Naive B cell (primary cell): ENCODE data around the gene CYB5B. TPM values are rescaled to one million over a fixed set of nuclear protein-coding genes. Genes with fewer than 3 reads are reported as not detected.

Source experiments
- ATAC-seq, 2 donors: fragments of 150-1000 bp; cut with Tn5 transposase; 2 replicates each; pipeline ENCODE4 v1.10.0; 2021; ENCODE audit warnings: low read depth in 2 of 2, mild to moderate bottlenecking in 2 of 2, moderate library complexity in 2 of 2
- DNase-seq: peaks from one replicate; pipeline ENCODE4 v3.0.0; 2022
- H3K27ac Mint-ChIP-seq, 6 donors: one replicate each; pipeline ENCODE4 v1.8.0; 2020 to 2022; ENCODE audit warnings: mild to moderate bottlenecking in 6 of 6, mixed read lengths in 6 of 6, moderate library complexity in 5 of 6, inconsistent platforms in 2 of 6
- H3K27me3 Mint-ChIP-seq, 3 donors: one replicate each; pipeline ENCODE4 v1.8.0; 2021 to 2022; ENCODE audit warnings: mixed read lengths in 3 of 3, mild to moderate bottlenecking in 1 of 3
- H3K36me3 Mint-ChIP-seq, 2 donors: one replicate each; pipeline ENCODE4 v1.8.0; 2020 to 2022; ENCODE audit warnings: mixed read lengths in 2 of 2, inconsistent platforms in 1 of 2, mild to moderate bottlenecking in 1 of 2
- H3K4me1 Mint-ChIP-seq, 3 donors: one replicate each; pipeline ENCODE4 v1.8.0; 2020 to 2022; ENCODE audit warnings: mixed read lengths in 3 of 3, inconsistent platforms in 1 of 3, mild to moderate bottlenecking in 1 of 3, moderate library complexity in 1 of 3
- H3K4me3 Mint-ChIP-seq, 8 donors: one replicate each; pipeline ENCODE4 v1.8.0; 2020 to 2022; ENCODE audit warnings: mild to moderate bottlenecking in 8 of 8, mixed read lengths in 8 of 8, moderate library complexity in 8 of 8, inconsistent platforms in 2 of 8
- H3K9me3 Mint-ChIP-seq, 7 donors: one replicate each; pipeline ENCODE4 v1.8.0; 2020 to 2022; ENCODE audit warnings: mixed read lengths in 7 of 7, mild to moderate bottlenecking in 5 of 7, inconsistent platforms in 2 of 7, moderate library complexity in 1 of 7
- polyA plus RNA-seq, 6 donors: library from polyadenylated mRNA; unstranded; fragments of 300-500 nt; fragmentation: Illumina TruSeq; gene quantifications; one replicate each; pipeline ENCODE4 v1.2.3, GENCODE V29; 2021; ENCODE audit warnings: low read depth in 6 of 6

The CYB5B gene
- polyA plus RNA-seq, 6 donors from 2014 or later = 68.3 to 107 (median 103) TPM

- peaks cover 2 to 5% (median 5%) of the 10 kb centered on the region in 3 donors for H3K4me1 Mint-ChIP-seq
- H3K9me3 Mint-ChIP-seq = no peaks in the 10 kb centered on the region
- H3K4me3 Mint-ChIP-seq = no peak overlapping the region
- no peak for DNase-seq
- H3K27ac Mint-ChIP-seq = no peak overlapping the region
- peaks cover 0 to 17% (median 0%) of the 10 kb centered on the region in 3 donors for H3K27me3 Mint-ChIP-seq
- peaks cover 0 to 4% of the 10 kb centered on the region in 2 donors for H3K36me3 Mint-ChIP-seq
- ATAC-seq = no peak
These were observed 61.9 kb downstream of the CYB5B start for GRCh38 chr16:69486272-69486671.

- Mint-ChIP-seq H3K36me3 (peaks cover 0 to 4% of the 10 kb centered on the region in 2 donors), H3K9me3 (no peaks in the 10 kb centered on the region), H3K4me3 (no peak overlapping the region), H3K4me1 (peaks cover under 1 to 2% (median 2%) of the 10 kb centered on the region in 3 donors), H3K27ac (no peak overlapping the region), H3K27me3 (peaks cover 0 to 17% (median 0%) of the 10 kb centered on the region in 3 donors)
- DNase-seq (no peak), ATAC-seq (no peak)
These were observed 62.3 kb downstream of the CYB5B start for GRCh38 chr16:69486724-69487123.

GRCh38 chr16:69490707-69491324, 66.4 kb downstream of the CYB5B start:
- no peak for DNase-seq
- peaks cover 0 to 9% (median 0%) of the 10 kb centered on the region in 3 donors for H3K27me3 Mint-ChIP-seq
- H3K4me3 Mint-ChIP-seq = no peak overlapping the region
- ATAC-seq = no peak
- no peaks in the 10 kb centered on the region for H3K4me1 Mint-ChIP-seq
- H3K9me3 Mint-ChIP-seq = peaks cover 0 to 3% (median 0%) of the 10 kb centered on the region in 7 donors
- no peaks in the 10 kb centered on the region for H3K36me3 Mint-ChIP-seq
- no peak overlapping the region for H3K27ac Mint-ChIP-seq

DNA sequence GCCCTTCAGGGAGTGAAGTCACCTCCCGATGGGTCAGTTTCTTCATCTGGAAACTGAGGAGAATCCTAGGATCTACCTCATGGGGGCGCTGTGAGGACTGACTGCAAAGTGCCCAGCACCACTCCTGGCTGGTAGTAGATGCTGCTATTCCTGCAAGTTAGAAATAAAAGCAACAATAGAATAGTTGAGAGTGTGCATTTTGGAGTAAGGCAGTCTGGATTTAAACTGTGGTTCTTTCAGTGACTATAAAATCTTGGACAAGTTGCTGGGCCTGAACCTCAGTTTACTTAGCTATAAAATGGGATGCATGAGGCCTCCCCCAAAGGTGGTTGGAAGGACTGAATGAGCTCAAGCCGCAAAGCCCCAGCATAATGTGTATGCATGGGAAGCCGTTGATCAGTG, 70.6 kb downstream of the CYB5B start:
- DNase-seq (no peak), ATAC-seq (no peak)
- H3K27me3 Mint-ChIP-seq = no peaks in the 10 kb centered on the region
- H3K27ac Mint-ChIP-seq = no peak overlapping the region
- H3K9me3 Mint-ChIP-seq = peaks cover 0 to 3% (median 0%) of the 10 kb centered on the region in 7 donors
- H3K4me1 Mint-ChIP-seq = peaks cover 0 to 2% (median 0%) of the 10 kb centered on the region in 3 donors
- no peak overlapping the region for H3K4me3 Mint-ChIP-seq
- no peaks in the 10 kb centered on the region for H3K36me3 Mint-ChIP-seq

DNA sequence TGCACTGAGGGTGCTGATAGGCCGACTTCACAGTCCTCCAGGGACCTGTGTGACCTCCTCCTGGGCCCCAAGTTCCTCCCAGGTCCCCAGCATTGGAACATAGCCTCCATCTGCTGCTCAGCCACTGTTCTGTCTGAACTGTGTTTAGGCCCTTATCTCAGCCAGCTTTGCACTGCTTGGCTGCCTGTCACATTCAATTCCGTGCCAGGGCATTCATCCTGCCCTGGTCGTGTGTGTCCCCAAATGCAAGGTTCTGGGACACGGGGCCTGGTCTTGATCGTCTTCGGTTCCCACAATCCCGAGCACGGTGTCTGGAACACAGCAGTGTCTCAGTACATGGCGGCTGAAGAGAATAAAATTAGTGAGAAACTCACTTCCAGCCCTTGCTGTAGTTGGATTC, 71.4 kb downstream of the CYB5B start:
- H3K4me3 Mint-ChIP-seq = no peak overlapping the region
- DNase-seq = no peak
- peaks cover 0 to 3% (median 0%) of the 10 kb centered on the region in 7 donors for H3K9me3 Mint-ChIP-seq
- H3K4me1 Mint-ChIP-seq = peaks cover 0 to 2% (median 0%) of the 10 kb centered on the region in 3 donors
- H3K27ac Mint-ChIP-seq = no peak overlapping the region
- H3K27me3 Mint-ChIP-seq = no peaks in the 10 kb centered on the region
- ATAC-seq = no peak
- H3K36me3 Mint-ChIP-seq = no peaks in the 10 kb centered on the region

DNA sequence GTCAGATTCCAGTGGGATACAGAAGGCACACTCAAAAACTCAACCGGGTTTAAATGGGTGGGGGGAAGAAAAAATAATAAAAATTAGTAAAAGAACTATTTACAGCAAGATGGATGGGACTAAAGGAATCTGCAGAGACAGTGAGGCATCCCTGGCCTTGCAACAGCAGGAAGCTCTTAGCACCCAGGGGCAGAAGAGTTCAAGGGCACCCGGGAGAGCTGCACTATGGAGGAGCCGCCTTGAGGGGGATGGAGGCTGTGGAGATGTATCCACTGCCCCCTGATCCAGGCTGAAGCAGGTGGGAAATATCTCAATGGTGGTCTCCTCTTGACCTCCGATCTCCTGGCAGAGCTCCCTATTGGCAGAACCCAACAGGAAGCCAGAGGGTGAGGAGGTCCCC, 72.0 kb downstream of the CYB5B start:
- DNase-seq (no peak), ATAC-seq (no peak)
- H3K4me1 Mint-ChIP-seq = peaks cover 0 to 2% (median 0%) of the 10 kb centered on the region in 3 donors
- H3K27ac Mint-ChIP-seq = peak overlapping the region in 1 of 6 donors; percentile 43
- H3K36me3 Mint-ChIP-seq = no peaks in the 10 kb centered on the region
- no peak overlapping the region for H3K4me3 Mint-ChIP-seq
- peaks cover 0 to 3% (median 0%) of the 10 kb centered on the region in 7 donors for H3K9me3 Mint-ChIP-seq
- no peaks in the 10 kb centered on the region for H3K27me3 Mint-ChIP-seq

GRCh38 chr16:69496896-69497295, 72.5 kb downstream of the CYB5B start:
- ATAC-seq = no peak
- DNase-seq = no peak
- Mint-ChIP-seq H3K27ac (peak overlapping the region in 1 of 6 donors; percentile 35), H3K4me1 (peaks cover 3 to 7% (median 4%) of the 10 kb centered on the region in 3 donors), H3K36me3 (no peaks in the 10 kb centered on the region), H3K9me3 (peaks cover 0 to 3% (median 0%) of the 10 kb centered on the region in 7 donors), H3K27me3 (no peaks in the 10 kb centered on the region), H3K4me3 (no peak overlapping the region)

GRCh38 chr16:69497876-69498596, 73.6 kb downstream of the CYB5B start:
- H3K4me1 Mint-ChIP-seq = peaks cover 7 to 12% (median 8%) of the 10 kb centered on the region in 3 donors
- DNase-seq (no peak), ATAC-seq (no peak)
- no peaks in the 10 kb centered on the region for H3K27me3 Mint-ChIP-seq
- peaks cover 0 to 3% (median 0%) of the 10 kb centered on the region in 7 donors for H3K9me3 Mint-ChIP-seq
- H3K4me3 Mint-ChIP-seq = no peak overlapping the region
- no peaks in the 10 kb centered on the region for H3K36me3 Mint-ChIP-seq
- no peak overlapping the region for H3K27ac Mint-ChIP-seq

- Mint-ChIP-seq H3K27ac (no peak overlapping the region), H3K36me3 (no peaks in the 10 kb centered on the region), H3K4me1 (peaks cover 7 to 15% (median 8%) of the 10 kb centered on the region in 3 donors), H3K27me3 (no peaks in the 10 kb centered on the region), H3K4me3 (no peak overlapping the region), H3K9me3 (no peaks in the 10 kb centered on the region)
- ATAC-seq = no peak
- no peak for DNase-seq
These were observed 74.5 kb downstream of the CYB5B start for GRCh38 chr16:69498926-69499325.

GRCh38 chr16:69499541-69500230, 75.3 kb downstream of the CYB5B start:
- Mint-ChIP-seq H3K27ac (peak overlapping the region in 3 of 6 donors; percentile 33 to 70 (median 47)), H3K4me3 (no peak overlapping the region), H3K9me3 (no peaks in the 10 kb centered on the region), H3K36me3 (no peaks in the 10 kb centered on the region), H3K4me1 (peaks cover 7 to 15% (median 8%) of the 10 kb centered on the region in 3 donors), H3K27me3 (no peaks in the 10 kb centered on the region)
- ATAC-seq = no peak
- no peak for DNase-seq

DNA sequence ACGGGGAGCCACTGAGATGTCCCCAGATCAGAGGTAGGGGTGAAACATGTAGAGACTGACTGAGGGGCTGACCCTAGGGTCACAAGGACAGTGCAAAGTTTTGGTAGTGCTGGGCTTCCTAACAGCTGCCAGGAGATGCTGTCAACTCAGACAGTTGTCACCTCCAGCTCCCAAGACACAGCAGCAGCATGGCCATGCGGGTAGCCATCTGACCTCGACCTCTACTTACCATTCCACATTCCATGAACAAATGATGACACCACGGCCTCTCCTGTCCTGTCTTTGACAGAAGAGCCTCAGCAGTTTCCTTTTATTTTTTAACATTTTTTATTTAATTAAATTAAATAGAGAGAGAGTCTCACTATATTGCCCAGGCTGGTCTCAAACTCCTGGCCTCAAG, 76.1 kb downstream of the CYB5B start:
- no peak for DNase-seq
- no peak for ATAC-seq
- H3K4me1 Mint-ChIP-seq = peaks cover 7 to 15% (median 8%) of the 10 kb centered on the region in 3 donors
- no peaks in the 10 kb centered on the region for H3K9me3 Mint-ChIP-seq
- no peaks in the 10 kb centered on the region for H3K27me3 Mint-ChIP-seq
- no peak overlapping the region for H3K27ac Mint-ChIP-seq
- no peaks in the 10 kb centered on the region for H3K36me3 Mint-ChIP-seq
- no peak overlapping the region for H3K4me3 Mint-ChIP-seq

DNA sequence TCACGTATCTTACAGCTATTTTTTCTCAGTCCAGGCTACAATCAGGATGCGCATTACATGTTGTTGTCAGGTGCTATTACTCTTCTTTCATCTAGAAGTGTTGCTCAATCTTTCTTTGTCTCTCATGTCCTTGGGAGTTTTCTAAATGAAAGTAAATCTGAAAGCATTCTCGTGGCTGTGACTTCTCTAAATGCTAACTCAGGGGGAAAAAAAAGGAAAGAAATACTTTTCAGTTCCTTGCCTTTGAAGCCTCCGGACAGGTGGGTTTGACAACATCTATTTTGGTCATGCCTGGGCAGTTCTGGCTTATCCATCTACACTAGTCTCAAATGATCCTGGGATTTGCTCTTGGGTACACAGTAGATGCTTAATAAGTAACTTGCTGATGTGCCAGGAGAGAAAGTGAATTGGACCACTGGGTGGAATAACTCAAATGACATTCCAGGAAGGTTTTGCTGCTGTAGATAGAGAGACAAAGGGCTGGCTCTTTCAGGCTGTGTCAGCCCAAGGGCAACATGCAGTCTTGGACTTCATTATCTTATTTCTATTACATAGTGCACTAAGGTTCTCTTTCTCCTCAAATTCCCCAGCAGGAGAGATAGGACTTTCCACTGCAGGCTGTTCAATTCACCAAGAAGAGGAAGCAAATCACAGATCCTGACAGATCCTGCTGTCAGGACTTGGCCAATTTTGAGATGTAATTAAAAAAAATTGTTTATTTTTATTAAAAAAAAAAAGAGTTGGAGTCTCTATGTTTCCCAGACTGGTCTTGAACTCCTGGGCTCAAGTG, 77.7 kb downstream of the CYB5B start:
- Mint-ChIP-seq H3K4me3 (peak overlapping the region in 2 of 8 donors; percentile 1 to 43), H3K27ac (peak overlapping the region in 4 of 6 donors; percentile 1 to 58 (median 20)), H3K27me3 (no peaks in the 10 kb centered on the region), H3K36me3 (no peaks in the 10 kb centered on the region), H3K9me3 (no peaks in the 10 kb centered on the region), H3K4me1 (peaks cover 7 to 15% (median 8%) of the 10 kb centered on the region in 3 donors)
- ATAC-seq = peak; percentile 67 to 79
- peak; percentile 8 for DNase-seq

DNA sequence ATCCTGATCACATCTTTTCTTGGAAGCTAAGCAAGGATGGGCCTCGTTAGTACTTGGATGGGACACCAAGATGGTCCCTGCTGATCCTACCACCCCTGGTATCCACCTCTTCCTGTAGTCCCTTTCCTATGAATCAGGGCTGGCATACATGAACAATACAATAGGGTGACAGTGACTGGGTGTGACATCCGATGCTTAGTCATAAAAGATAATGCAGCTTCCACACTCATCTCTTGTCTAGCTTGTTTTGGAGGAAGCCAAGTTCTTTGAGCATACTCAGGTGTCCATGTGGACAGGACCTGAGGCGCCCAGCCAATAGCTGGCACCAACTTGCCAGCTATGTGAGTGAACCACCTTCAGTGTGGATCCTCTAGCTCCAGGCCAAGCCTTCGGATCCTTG, 78.8 kb downstream of the CYB5B start:
- Mint-ChIP-seq H3K27ac (peak overlapping the region in 2 of 6 donors; percentile 52 to 63), H3K27me3 (no peaks in the 10 kb centered on the region), H3K4me1 (peaks cover 7 to 15% (median 8%) of the 10 kb centered on the region in 3 donors), H3K9me3 (no peaks in the 10 kb centered on the region), H3K4me3 (peak overlapping the region in 2 of 8 donors; percentile 19 to 22), H3K36me3 (no peaks in the 10 kb centered on the region)
- DNase-seq (no peak), ATAC-seq (no peak)
